ENCODE measurements around the gene MRPS26.
A peak's percentile ranks its signal among the peaks of the same experiment; 100 is the strongest.
"Not testable (repeated sequence)": the region's sequence is repeated elsewhere in the genome, so short reads cannot be mapped to it uniquely, and the experiment has no call there.

MRPS26 gene

DNA sequence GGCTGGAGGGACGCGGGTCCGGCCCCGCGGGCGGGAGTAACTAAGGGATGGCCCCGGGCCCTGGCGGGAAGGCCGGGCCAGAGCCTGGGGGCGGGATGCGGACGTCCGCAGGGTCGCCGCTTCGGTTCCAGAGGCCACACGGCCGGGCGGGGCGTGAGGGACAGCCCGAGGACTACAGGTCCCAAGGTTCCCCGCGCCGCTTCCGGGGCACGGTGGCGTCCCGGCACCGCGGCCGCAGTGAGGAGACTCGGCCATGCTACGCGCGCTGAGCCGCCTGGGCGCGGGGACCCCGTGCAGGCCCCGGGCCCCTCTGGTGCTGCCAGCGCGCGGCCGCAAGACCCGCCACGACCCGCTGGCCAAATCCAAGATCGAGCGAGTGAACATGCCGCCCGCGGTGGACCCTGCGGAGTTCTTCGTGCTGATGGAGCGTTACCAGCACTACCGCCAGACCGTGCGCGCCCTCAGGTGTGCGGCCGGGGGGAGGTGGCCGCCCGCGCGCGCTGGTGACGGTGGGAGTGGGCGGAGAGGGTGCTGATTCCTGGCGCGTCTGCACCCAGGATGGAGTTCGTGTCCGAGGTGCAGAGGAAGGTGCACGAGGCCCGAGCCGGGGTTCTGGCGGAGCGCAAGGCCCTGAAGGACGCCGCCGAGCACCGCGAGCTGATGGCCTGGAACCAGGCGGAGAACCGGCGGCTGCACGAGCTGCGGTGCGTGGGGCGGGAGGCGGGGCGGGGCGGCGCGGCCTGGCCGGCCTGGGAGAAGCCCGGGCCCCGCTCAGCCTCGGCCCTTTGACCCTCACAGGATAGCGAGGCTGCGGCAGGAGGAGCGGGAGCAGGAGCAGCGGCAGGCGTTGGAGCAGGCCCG lies at the start of gene MRPS26:
Gene MRPS26 (plus strand): TSS at position 237 of the 861 bp plus-strand sequence. CDS start 17 bp downstream, at position 254.
- DNase-seq (ENCODE audit: low read depth), result no peak

DNA sequence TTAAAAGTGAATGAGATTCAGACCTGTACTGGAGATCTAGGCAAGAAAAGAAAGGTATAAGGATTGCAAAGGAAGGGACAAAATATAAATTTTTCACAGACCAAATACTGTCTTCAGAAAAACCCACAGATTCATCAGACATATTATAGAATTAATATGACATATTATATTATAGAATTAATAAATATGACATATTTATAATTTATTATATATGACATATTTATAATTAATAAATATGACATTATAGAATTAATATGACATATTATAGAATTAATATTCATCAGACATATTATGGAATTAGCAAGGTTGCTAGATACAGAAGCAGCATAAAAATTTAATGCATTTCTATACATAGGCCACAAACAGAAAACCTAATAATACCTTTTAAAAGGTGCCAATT lies 47.1 kb upstream of the MRPS26 start:
- no peak for DNase-seq (ENCODE audit: low read depth)

DNA sequence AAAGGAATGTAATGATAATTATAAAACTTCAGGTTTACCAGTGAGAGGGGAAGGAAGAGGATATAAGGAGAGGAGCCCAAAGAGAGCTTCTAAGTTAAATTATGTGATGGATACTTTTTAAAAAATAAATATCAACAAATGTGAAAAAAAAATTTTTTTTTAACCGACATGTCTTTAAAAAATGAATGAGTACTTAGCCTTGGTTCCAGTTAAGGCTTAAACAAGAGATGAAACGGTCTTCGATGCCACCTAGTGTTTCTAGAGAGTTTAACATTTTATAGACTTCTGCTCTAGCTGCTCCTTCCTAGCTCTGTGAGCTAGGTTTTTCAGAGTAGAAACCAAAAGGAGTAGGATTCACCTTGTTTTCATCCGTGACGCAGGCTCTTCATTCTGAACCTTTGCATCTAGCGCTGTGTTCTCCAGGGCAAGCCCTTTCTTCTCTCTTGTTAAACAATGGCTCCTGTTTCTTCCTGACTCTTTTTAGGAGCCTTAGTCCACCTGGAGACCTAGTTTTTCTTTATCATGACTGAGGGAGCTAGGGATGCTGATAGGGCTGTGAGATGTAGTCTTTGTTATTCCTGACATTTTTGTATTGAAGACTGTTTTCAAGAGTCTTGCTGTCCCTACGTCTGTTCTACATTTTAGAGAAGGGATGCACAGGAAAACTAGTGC lies 44.9 kb upstream of the MRPS26 start:
- peak; percentile 36 for DNase-seq (ENCODE audit: low read depth)

DNA sequence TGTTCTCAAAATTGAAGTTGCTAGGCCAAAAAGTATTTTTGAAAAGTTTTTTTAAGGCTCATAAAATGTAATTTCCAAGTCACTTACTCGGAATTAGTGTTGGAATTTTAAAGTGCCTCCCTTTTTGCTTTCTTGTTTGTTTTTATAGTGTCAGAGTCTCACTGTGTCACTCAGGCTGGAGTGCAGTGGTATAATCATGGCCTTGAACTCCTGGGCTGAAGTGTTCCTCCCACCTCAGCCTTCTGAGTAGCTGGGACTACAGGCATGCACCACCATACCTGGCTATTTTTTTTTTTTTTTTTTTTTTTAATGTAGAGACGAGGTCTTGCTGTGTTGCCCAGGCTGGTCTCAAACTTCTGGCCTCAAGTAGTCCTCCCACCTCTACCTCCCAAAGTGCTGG lies 42.4 kb upstream of the MRPS26 start:
- DNase-seq (ENCODE audit: low read depth), result no peak

DNA sequence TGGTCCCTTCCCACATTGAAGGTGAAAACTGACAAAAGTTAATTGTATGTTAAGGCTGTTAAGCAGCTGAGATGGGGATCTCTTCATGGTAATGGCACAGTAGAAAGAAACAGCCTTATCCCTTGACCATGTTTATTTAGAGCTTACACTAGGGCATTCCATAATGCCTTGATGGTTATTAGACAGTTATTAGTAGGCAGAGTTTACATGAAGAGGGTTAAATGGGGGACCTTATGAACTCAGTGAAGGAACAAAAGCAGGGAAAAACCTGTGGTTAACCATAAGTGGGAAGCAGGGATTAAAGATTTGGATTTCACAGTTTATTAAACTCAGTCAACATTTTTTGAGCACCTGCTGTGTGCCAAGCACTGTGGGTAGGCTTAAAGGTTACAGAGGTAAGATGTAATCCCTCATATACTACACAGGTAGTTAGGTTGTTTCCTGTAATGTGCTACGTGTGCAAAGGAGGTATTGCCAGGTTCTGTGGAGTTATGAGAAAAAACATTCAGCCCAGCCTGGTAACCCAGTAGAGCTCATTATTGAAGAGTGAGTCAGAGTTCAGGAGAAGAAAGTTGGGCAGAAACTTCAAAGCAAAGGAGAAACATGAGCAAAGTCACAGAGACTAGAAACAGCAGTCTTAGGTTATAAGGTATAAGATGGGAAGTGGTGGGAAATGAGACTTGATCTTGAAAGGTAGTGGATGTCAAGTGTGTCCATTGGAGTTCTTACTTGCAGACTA lies 34.7 kb upstream of the MRPS26 start:
- peak; percentile 24 for DNase-seq (ENCODE audit: low read depth)

DNA sequence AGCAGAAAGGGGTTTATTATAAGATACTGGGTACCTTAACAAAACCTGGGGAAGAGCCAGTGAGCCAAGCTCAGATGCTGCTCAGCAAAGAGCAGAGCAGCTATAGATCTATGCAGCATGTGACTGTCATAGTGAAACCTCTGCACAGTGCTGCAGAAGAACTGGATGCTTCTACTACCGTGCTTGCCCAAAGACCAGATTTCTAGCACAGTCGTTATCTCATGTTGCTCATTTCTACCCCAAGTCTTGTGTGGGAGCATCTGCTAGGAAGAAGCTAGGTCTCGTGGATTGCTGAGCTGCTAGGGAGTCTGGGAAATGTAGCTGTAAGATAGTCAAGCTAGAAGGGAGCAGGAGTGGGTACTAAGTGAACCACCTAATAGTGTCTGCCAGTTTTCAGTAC lies 34.1 kb upstream of the MRPS26 start:
- no peak for DNase-seq (ENCODE audit: low read depth)

DNA sequence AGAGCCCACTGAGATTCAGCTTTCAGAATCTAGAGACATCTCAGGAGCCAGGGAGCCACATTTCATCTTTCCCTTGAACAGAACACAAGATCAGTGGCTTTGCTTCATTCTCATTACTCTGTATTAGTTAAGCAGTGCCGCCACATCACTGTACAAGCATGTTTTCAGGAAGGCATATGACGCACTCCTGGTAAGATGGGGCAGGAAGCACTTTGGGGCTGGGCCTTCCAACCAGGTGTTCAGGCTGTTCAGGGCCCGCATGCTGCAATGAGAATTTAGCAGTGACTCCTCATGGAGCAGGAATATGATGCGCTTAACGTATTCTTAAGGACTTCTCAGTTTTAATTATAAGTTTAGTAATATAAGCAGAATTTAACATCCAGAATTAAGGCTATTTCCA lies 32.1 kb upstream of the MRPS26 start:
- no peak for DNase-seq (ENCODE audit: low read depth)

DNA sequence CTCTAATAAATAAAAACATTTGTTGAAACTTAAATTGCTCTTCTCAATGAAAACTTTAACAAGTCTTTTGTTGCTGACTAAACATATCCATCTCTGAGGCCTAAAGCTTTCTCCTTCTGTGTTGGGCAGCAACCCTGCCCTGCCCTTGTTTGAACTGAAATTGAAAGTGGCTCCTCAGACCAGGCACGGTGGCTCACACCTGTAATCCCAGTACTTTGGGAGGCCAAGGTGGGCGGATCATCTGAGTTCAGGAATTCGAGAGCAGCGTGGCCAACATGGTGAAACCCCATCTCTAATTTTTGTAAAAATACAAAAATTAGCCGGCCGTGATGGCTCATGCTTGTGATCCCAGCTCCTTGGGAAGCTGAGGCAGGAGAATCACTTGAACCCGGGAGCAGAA lies 31.7 kb upstream of the MRPS26 start:
- DNase-seq (ENCODE audit: low read depth), result no peak

DNA sequence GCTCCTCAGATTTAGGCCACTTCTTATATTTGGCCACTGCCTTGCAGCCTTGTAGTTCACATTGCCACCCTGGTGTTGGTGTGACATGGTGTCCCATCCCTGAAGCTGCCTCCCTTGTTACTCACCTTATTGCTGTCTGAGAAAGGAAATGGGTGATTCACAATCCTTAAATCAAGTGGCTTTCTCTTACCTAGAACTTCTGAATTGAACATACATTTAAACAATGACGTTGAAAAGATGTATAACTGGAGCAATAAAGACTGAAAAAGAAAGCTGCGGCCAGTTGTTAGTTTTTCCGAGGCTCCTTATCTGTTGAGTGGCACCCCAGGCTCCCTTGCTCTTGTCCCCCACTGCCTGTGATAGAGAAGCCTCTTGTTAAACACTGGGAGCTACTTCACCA lies 31.2 kb upstream of the MRPS26 start:
- DNase-seq (ENCODE audit: low read depth), result no peak

DNA sequence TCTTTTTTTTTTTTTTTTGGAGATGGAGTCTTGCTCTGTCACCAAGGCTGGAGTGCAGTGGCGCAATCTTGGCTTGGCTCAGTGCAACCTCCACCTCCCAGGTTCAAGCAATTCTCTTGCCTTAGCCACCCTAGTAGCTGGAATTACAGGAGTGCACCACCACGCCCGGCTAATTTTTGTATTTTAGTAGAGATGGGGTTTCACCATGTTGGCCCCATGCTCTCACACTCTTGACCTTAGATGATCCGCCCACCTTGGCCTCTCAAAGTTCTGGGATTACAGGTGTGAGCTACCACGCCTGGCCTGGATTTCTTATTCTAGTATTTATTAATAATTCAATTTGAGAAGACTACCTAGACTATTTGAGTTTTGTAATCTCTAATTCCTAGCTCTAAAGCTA lies 30.6 kb upstream of the MRPS26 start:
- not testable (repeated sequence) for DNase-seq (ENCODE audit: low read depth)

DNA sequence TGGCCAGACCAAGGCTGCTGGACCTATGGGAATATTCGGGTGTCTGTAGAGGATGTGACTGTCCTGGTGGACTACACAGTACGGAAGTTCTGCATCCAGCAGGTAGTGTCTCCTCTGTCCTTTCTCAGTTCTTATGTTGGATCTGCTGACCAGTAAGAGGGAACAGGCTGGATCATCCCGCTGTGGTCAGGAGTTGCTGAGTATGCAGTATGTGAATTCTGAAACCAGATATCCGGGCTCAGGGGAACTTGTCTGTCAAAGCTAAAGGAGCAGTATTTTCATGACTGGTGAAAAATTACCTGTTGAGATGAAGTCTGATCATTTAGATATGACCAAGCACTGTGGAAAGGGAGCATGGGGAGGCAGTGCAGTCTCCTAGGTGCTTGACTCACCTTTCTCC lies 24.5 kb upstream of the MRPS26 start:
- DNase-seq (ENCODE audit: low read depth), result no peak

DNA sequence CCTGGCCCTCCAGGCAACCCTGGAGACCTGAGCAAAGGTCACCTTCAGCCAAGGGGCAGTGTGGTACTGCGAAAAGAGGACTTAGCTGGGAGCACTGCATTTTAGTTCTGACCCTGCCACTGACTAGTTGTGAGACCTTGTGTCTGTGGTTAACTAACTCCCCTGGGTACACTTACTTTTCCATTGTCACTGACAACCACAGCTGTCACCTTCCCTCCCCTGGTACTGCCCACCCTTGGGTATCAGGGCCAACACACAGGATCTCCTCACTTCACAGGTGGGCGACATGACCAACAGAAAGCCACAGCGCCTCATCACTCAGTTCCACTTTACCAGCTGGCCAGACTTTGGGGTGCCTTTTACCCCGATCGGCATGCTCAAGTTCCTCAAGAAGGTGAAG lies 24.1 kb upstream of the MRPS26 start:
- DNase-seq (ENCODE audit: low read depth), result no peak

DNA sequence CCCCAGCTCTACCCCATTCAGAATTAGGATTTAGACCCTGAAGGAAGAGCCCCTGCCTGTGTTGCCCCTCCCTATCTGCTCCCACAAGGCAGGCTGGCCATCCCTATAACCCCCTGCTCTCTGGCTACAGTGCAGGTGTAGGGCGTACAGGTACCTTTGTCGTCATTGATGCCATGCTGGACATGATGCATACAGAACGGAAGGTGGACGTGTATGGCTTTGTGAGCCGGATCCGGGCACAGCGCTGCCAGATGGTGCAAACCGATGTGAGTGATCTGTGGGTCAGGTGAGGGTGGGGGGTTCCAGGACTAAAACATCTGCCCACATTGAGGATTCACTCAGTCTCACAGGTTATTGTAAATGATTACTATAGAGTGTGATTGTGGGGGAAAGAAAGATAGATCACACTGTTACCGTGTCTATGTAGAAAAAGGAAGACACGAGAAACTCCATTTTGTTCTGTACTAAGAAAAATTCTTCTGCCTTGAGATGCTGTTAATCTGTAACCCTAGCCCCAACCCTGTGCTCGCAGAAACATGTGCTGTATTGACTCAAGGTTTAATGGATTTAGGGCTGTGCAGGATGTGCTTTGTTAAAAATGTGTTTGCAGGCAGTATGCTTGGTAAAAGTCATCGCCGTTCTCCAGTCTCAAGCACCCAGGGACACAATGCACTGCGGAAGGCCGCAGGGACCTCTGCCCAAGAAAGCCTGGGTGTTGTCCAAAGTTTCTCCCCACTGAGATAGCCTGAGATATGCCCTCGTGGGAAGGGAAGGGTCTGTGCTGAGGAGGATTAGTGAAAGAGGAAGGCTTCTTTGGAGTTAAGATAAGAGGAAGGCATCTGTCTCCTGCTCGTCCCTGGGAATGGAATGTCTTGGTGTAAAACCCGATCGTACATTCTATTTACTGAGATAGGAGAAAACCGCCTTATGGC lies 23.0 kb upstream of the MRPS26 start:
- DNase-seq (ENCODE audit: low read depth), result not testable (repeated sequence)

DNA sequence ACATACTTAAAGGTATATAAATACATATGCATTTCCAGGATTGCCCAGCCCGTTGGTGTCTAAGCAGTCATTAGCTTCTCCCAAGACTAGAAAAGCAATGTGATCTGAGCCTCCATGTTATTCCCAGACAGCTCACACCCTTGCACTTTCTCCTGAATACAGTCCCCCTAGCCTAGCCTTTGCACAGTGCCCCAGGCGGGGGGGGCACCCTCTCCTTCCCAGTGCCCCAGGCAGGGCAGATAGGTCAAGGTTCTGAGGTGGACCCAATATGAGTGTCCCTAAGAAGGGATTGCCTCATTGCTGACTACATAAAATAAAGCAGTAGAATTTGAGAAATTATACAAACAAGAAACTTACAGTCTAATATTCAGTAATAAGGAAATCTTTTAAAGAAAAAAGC lies 17.9 kb upstream of the MRPS26 start:
- DNase-seq (ENCODE audit: low read depth), result no peak

DNA sequence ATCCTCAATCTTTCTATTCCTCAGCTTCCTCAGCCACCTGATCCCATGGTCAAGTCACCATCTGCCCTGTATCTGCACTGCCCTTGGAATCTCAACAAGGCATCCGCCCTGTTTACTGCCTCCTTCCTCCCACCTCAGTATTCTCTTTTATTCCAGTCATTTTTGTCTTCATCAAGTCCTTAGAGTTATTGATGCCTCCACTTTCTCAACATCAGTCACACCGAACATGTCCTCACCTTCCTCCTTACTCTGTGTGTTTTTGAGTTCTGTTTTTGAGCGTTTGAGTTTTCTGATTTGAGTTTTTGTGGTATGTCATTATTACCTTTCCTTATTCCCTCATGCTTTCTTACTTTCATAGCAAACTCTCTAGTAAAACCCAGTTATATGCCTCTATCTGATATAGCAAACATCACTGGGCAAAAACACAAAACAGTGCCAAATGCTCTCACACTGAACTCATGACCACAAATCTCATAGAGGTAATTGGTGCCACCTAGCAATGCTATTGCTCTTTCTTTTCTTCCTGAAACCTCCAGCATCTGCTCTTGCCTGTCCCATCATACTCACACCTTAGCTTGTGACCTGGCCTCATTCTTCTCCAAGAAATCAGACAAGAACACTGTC lies 14.2 kb upstream of the MRPS26 start:
- no peak for DNase-seq (ENCODE audit: low read depth)

DNA sequence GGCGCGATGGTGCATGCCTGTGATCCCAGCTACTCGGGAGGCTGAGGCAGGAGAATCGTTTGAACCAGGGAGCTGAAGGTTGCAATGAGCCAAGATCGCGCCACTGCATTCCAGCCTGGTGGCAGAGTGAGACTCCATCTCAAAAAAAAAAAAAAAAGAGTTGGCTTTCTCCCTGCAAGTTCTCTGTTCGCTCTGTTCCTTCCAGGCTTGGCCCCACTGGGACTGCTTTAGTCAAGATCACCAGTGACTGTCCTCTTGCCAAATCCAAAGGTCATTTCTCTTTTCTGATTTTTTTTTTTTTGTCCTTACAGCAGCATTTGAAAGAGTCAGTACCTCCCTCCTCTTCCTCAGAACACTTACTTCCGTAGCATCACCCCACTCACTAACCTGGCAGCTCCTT lies 13.2 kb upstream of the MRPS26 start:
- DNase-seq (ENCODE audit: low read depth), result no peak

DNA sequence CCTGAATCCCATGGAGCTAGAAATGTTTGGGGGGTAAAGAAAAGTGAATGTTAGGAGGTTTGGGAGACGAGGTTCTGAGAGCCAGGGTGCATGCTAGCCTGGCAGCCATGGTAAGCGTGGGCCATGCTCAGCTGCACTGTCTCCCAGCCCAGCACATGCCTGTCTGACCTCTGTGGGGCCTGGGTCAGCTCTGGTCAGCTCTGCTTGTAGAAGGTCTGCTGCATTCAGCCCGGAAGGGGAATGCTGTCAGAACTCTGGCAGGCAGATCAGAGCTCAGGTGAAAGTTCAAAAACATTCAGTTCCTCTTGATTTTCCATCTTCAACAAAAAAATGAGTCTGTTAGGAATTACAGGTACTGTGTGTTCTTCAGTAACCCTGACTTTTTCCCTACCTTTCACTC lies 8.2 kb upstream of the MRPS26 start:
- DNase-seq (ENCODE audit: low read depth), result no peak

DNA sequence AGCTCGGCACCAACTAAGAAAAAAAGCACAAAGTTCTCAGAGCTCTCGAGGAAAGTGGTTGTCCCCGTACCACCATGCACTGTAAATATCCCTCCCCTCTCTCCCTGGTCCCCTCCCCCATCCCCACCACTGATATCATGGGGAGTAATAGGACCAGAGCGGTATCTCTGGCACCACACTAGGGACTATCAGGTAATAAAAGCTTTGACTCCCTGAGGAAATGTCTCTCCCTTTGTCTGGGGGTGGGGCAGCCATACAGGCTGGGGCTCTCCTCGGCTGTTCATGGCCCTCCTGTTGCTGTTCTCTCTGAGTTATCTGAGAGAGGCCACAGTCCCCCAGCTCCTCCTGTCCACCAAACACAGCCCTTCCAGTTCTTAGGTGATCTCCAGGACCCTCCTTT lies 7.4 kb upstream of the MRPS26 start:
- no peak for DNase-seq (ENCODE audit: low read depth)

DNA sequence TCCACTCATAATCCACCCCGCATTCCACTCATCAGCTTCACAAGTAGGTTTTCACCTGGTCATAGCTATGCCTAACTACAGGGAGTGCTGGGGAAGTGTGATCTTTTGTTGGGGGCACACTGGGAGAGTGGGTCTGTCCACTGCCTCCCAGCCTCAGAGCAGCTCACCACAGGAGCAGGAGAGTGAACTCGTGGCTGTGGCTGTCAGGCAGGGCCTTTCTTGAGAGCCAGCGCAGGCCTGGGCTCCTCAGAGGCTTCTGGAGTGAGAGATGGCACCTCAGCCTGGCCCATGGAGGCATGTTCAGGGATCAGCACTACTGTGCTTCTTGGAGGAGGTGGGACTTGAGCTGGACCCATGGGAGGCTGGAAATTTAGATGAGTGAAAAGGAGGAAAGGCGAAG lies 6.4 kb upstream of the MRPS26 start:
- no peak for DNase-seq (ENCODE audit: low read depth)

DNA sequence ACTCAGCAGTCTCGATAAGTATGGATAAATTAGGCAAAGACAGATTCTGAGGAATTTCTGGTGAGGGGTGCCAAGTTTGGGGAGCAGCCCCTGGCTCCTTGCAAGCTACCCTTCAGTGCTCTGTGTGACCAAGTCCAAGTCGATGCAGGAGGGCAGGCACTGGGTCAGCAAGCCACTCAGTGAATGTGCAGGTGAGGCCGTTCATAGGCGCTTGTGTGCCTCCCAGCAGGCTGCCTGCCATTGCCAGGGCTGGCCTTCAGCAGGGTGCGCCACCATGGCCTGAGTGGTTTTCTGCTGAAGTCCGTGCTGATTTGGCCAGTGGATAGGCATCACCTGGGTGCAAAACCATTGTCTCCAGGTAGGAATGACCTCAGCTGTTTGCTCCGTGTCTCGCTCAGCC lies 5.8 kb upstream of the MRPS26 start:
- DNase-seq (ENCODE audit: low read depth), result no peak

DNA sequence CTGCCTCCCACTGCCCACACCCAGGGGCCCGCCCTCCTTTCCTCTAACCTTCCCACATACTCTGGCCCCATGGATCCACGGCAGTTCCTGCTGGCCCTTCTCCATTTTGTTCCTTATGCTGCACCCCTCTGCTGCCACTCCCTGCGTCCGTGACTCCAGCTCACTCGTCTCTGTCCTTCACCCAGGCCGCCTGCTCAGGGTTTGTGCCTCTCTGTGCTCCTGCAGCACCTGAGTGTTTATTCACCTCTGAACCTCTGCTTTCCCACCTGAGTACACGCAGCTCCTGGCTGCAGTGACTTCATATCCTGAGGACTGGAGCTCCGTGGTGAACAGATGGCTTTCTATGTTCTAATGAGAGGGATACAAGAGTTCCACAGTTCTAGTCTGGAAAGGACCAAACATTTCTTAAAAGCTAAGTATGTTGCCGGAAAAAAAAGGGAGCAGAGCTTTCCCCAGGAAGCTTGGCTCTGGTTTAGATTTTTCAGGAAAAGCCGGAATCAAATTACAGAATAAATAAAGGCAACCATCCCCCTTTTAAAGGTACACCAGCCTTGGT lies 3.9 kb upstream of the MRPS26 start:
- DNase-seq (ENCODE audit: low read depth), result no peak
